Pancreas (tissue), 10 donors: ENCODE data around the gene HSBP1. TPM values are rescaled to one million over a fixed set of nuclear protein-coding genes. Genes with fewer than 3 reads are reported as not detected.
A peak's percentile ranks its signal among the peaks of the same experiment; 100 is the strongest.

Experiments
- ATAC-seq, 4 donors: fragments of 200-7000 bp; cut with Tn5 transposase; one replicate each; pipeline versions ENCODE4 v1.8.0 to v1.9.1; 2020; ENCODE audit warnings: mild to moderate bottlenecking in 4 of 4, moderate library complexity in 4 of 4
- DNase-seq, 6 donors: peaks; one replicate each; pipeline ENCODE4 v3.0.0-alpha.2; 2020
- FAIRE-seq: peaks from 2 replicates; lab custom pipeline; 2012; peaks lifted over from hg19 to GRCh38; lab: Jason Lieb, UNC
- H3K27ac ChIP-seq, 4 donors: fragments of 200-600 bp; sonication (generic); 1 replicate in 3 of 4; 2 replicates in 1 of 4; pipeline versions ENCODE4 v1.5.0 to v1.8.0; 2020
- H3K27me3 ChIP-seq, 4 donors: fragments of 200-600 bp; one replicate each; pipeline ENCODE4 v1.8.0; 2021
- H3K36me3 ChIP-seq, 3 donors: fragments of 200-600 bp; sonication (generic) in 1 of 3; one replicate each; pipeline versions ENCODE4 v1.5.0 to v1.8.0; 2020 to 2021
- H3K4me1 ChIP-seq, 3 donors: fragments of 200-600 bp; one replicate each; pipeline ENCODE4 v1.8.0; 2021
- H3K4me3 ChIP-seq, 4 donors: fragments of 200-600 bp; sonication (generic) in 2 of 4; one replicate each; pipeline versions ENCODE4 v1.5.0 to v1.8.0; 2020 to 2021
- H3K9me3 ChIP-seq, 4 donors: fragments of 200-600 bp; one replicate each; pipeline ENCODE4 v1.8.0; 2021
- CTCF ChIP-seq, 4 donors: fragments of 200-600 bp; sonication (generic) in 3 of 4; IDR thresholded peaks; one replicate each; pipeline versions ENCODE4 v1.5.0 to v1.8.0; 2021; ENCODE audit warnings: antibody characterized with exemption in 4 of 4
- WGBS, 2 donors: extraction: QIAGEN DNeasy Blood & Tissue Kit; methylation state at CpG; one replicate each; pipeline ENCODE4 v1.1.7; 2013; 5-methylcytosine and 5-hydroxymethylcytosine counted together
- intact Hi-C, 3 donors: fragments of 100-400 bp; cut with DNase I; formaldehyde crosslinking; loops; one replicate each; pipeline versions ENCODE4 v1.11.1 to v1.14.2; 2022
- polyA plus RNA-seq, 2 donors: library from polyadenylated mRNA; stranded (reverse); fragments of 200-250 nt; gene quantifications; one replicate each; pipeline ENCODE4 v1.2.3, GENCODE V29; 2013
- total RNA-seq, 6 donors: library from RNA; stranded (reverse); fragmentation: NEBNext Ultra II Directional in 4 of 6; extraction: Animal tissue kit (Norgen Biotek cat#: 25700) in 4 of 6; gene quantifications; one replicate each; pipeline versions ENCODE4 v1.2.1 to v1.2.4, GENCODE V29; 2021 to 2023
- donor health status: healthy with polysubstance abuse.
- donor health status: DM: no; HTN: no; CAD: no; lungs with moderate emphysema.
- donor health status: DM: no; HTN: no; CAD: no.
- donor health status: control.
- donor health status: control.
- donor health status: Bipolar disorder and iron deficiency.
- donor health status: DM: yes; HTN: yes; CAD: no.
- donor health status: DM: no; HTN: no; CAD: no.
- donor health status: DM: no; HTN: no; CAD: no.
- donor health status: DM: yes; HTN: yes; CAD: no.

HSBP1 gene
- total and polyA plus RNA-seq, 8 donors, result 16.3 to 53.7 (median 30.6) TPM

- intact Hi-C loops, result no loop called here
- Histone ChIP-seq H3K27ac (peak overlapping the region in 1 of 4 donors; percentile 70), H3K9me3 (no peaks in the 10 kb centered on the region), H3K27me3 (peaks cover 0 to 1% (median 0%) of the 10 kb centered on the region in 4 donors), H3K36me3 (no peaks in the 10 kb centered on the region), H3K4me1 (peaks cover 0 to 16% (median 3%) of the 10 kb centered on the region in 3 donors), H3K4me3 (peak overlapping the region in 3 of 4 donors; percentile 66 to 99 (median 85))
- no peak for TF ChIP-seq CTCF (IDR thresholded peaks at IDR 0.05)
- ATAC-seq, result no peak
- 82 to 84% methylated on average over 7 to 8 of the region's 8 CpGs for WGBS, 2 donors
- DNase-seq, result no peak
- no peak for FAIRE-seq
Measured at GRCh38 chr16:83807327-83807709, 460 bp upstream of the HSBP1 start.

DNA sequence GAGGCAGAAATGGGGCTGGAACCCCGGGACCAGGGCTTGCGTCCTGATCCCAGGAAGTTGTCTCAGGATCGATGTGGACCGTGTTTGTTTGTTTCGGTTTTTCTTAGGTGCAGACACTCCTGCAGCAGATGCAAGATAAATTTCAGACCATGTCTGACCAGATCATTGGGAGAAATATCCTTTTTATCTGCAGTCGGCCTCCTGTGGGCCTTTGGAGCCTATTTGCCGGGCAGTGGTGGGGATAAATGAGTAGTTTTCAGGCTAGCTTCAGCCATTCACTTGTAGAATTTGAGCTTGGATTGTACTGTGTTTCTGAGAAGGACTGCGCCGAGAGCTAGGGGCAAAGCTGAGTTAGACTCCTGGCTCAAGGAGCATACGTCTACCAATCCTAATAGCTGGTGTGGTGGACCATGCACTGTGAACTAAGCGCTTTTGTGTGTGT, 816 bp downstream of the HSBP1 start:
- FAIRE-seq (no peak), DNase-seq (no peak), ATAC-seq (peak in 1 of 4 donors; percentile 15)
- no peaks in the 10 kb centered on the region for H3K9me3 ChIP-seq
- TF ChIP-seq CTCF (IDR thresholded peaks at IDR 0.05), result no peak
- H3K27ac ChIP-seq, result peak overlapping the region in 2 of 4 donors; percentile 70 to 81
- no peaks in the 10 kb centered on the region for H3K36me3 ChIP-seq
- H3K4me1 ChIP-seq, result peaks cover 0 to 17% (median 4%) of the 10 kb centered on the region in 3 donors
- intact Hi-C loops, result no loop called here
- 11% methylated on average over 11 of the region's 11 CpGs for WGBS, 2 donors
- peak overlapping the region; percentile 66 to 99 (median 82) for H3K4me3 ChIP-seq
- H3K27me3 ChIP-seq, result no peaks in the 10 kb centered on the region

- 83 to 88% methylated on average over 13 of the region's 13 CpGs for WGBS, 2 donors
- DNase-seq (no peak), ATAC-seq (no peak), FAIRE-seq (no peak)
- TF ChIP-seq CTCF (IDR thresholded peaks at IDR 0.05), result no peak
- intact Hi-C loops, result no loop called here
- Histone ChIP-seq H3K9me3 (no peaks in the 10 kb centered on the region), H3K4me1 (peaks cover 0 to 22% (median 9%) of the 10 kb centered on the region in 3 donors), H3K27me3 (no peaks in the 10 kb centered on the region), H3K36me3 (no peaks in the 10 kb centered on the region), H3K4me3 (peak overlapping the region in 3 of 4 donors; percentile 66 to 99 (median 85)), H3K27ac (no peak overlapping the region)
Measured at GRCh38 chr16:83809092-83809491, 1.3 kb downstream of the HSBP1 start.

DNA sequence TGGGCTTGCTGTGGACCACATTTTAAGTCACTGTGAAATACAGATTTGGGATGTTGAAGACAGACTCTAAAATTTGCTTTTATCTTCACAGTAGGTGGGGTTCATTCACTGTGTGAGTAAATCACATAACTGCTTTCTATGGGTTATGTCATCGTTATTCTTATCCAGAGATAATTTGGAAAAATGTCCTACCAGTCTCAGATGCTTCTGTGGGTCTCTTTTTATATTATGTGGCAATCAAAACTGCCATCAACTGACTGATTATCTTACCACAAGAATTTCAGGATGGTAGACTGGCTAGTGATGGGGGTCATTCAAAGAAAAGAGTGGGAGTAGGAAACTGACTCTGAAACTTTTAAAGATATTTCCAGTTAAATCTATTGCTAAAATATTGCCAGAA, 3.1 kb downstream of the HSBP1 start:
- 89 to 91% methylated on average over 1 of the region's 1 CpG for WGBS, 2 donors
- FAIRE-seq (no peak), ATAC-seq (no peak), DNase-seq (no peak)
- Histone ChIP-seq H3K27ac (no peak overlapping the region), H3K27me3 (no peaks in the 10 kb centered on the region), H3K9me3 (no peaks in the 10 kb centered on the region), H3K4me3 (no peak overlapping the region), H3K4me1 (peaks cover 5 to 26% (median 14%) of the 10 kb centered on the region in 3 donors), H3K36me3 (no peaks in the 10 kb centered on the region)
- TF ChIP-seq CTCF (IDR thresholded peaks at IDR 0.05), result no peak
- intact Hi-C loops, result no loop called here
